DND-41 (cell line): ENCODE results near the gene GPATCH4.

Experiments used
- ATAC-seq: fragments of 200-7000 bp; cut with Tn5 transposase; 3 replicates; pipeline ENCODE4 v1.9.1; 2021; ENCODE audit warnings: low read depth; ENCODE audit not compliant: insufficient read depth
- DNase-seq: peaks from one replicate; pipeline ENCODE4 v3.0.0-alpha.2; 2020
- H2AFZ ChIP-seq: 2 replicates; pipeline ENCODE4 v1.6.0; 2012; ENCODE audit warnings: low read depth, low read length
- H3K27ac ChIP-seq: 2 replicates; pipeline ENCODE4 v1.5.1; 2012; ENCODE audit warnings: low read length, inconsistent platforms
- H3K27me3 ChIP-seq: fragments of 200-600 bp; sonication (generic); 2 replicates; pipeline ENCODE4 v1.6.0; 2012; ENCODE audit warnings: low read length, mild to moderate bottlenecking, inconsistent platforms; ENCODE audit not compliant: insufficient read depth, poor library complexity
- H3K36me3 ChIP-seq: 2 replicates; pipeline ENCODE4 v1.5.1; 2012; ENCODE audit warnings: low read length, inconsistent platforms; ENCODE audit not compliant: insufficient read depth
- H3K4me1 ChIP-seq: 2 replicates; pipeline ENCODE4 v1.5.1; 2012; ENCODE audit warnings: mild to moderate bottlenecking, low read length; ENCODE audit not compliant: insufficient read depth
- H3K4me2 ChIP-seq: 2 replicates; pipeline ENCODE4 v1.6.0; 2012; ENCODE audit warnings: mild to moderate bottlenecking, moderate library complexity, low read length, inconsistent platforms; ENCODE audit not compliant: insufficient read depth
- H3K4me3 ChIP-seq, 2 experiments: fragments of 200-600 bp in 1 of 2; shearing (Covaris generic) in 1 of 2; 2 replicates each; pipeline ENCODE4 v1.5.1; 2012 to 2016; ENCODE audit warnings: inconsistent platforms in 2 of 2, low read length in 2 of 2, mild to moderate bottlenecking in 2 of 2, low read depth in 1 of 2, moderate library complexity in 1 of 2
- H3K79me2 ChIP-seq: 2 replicates; pipeline ENCODE4 v1.6.0; 2012; ENCODE audit warnings: low read length, inconsistent platforms; ENCODE audit not compliant: insufficient read depth
- H3K9ac ChIP-seq: 2 replicates; pipeline ENCODE4 v1.6.0; 2012; ENCODE audit warnings: low read depth, mild to moderate bottlenecking, inconsistent platforms, low read length, moderate library complexity
- H3K9me3 ChIP-seq: 2 replicates; pipeline ENCODE4 v1.5.1; 2012; ENCODE audit warnings: low read length, moderate library complexity, mild to moderate bottlenecking, inconsistent platforms; ENCODE audit not compliant: insufficient read depth, severe bottlenecking
- H4K20me1 ChIP-seq: 2 replicates; pipeline ENCODE4 v1.6.0; 2012; ENCODE audit warnings: low read length; ENCODE audit not compliant: insufficient read depth
- CTCF ChIP-seq: IDR thresholded peaks from 2 replicates; pipeline ENCODE4 v1.5.1; 2012; ENCODE audit warnings: borderline replicate concordance, low read length, moderate library complexity, mild to moderate bottlenecking; ENCODE audit not compliant: poor library complexity, severe bottlenecking; ENCODE audit errors: extremely low read depth
- EZH2 ChIP-seq: IDR thresholded peaks from 3 replicates; pipeline ENCODE4 v1.6.1; 2012; ENCODE audit warnings: borderline replicate concordance, low read depth, mild to moderate bottlenecking, moderate library complexity, low read length, inconsistent platforms; ENCODE audit not compliant: severe bottlenecking

Gene GPATCH4

GRCh38 chr1:156544592-156545102, 56.6 kb downstream of the GPATCH4 start:
- no peak for DNase-seq
- no peak; the same call in 2 of the 3 replicates for ATAC-seq
- Histone ChIP-seq H3K79me2 (no peaks in the 10 kb centered on the region), H2AFZ (no peak overlapping the region), H4K20me1 (no peaks in the 10 kb centered on the region), H3K9me3 (no peaks in the 10 kb centered on the region), H3K4me2 (no peak overlapping the region), H3K36me3 (peaks cover 59% of the 10 kb centered on the region), H3K27me3 (no peaks in the 10 kb centered on the region), H3K9ac (no peak overlapping the region), H3K4me1 (no peaks in the 10 kb centered on the region), H3K4me3 (no peak overlapping the region), H3K27ac (no peak overlapping the region)
- TF ChIP-seq EZH2, result no peak
- no peak for TF ChIP-seq CTCF
